ENCODE results near the gene CNOT11.

GRCh38 chr2:101277111-101277510 lies 24.4 kb downstream of the CNOT11 start:
- TF ChIP-seq POLR2A (IDR thresholded peaks at IDR 0.05) = no peak
- TF ChIP-seq CTCF (IDR thresholded peaks at IDR 0.05) = peak in 3 of 4 experiments; percentile 41 to 55 (median 52)
- TF ChIP-seq POLR2AphosphoS5 (IDR thresholded peaks at IDR 0.05) = peak; percentile 65
